SU-DHL-6 (cell line): Measurements from ENCODE around the gene SPAG4.

Source experiments
- H2AFZ ChIP-seq: fragments of 200-600 bp; sonication (generic); 2 replicates; pipeline ENCODE4 v1.6.1; 2014; ENCODE audit warnings: low read depth, mild to moderate bottlenecking, moderate library complexity, mixed read lengths, antibody characterized with exemption, low read length; ENCODE audit not compliant: severe bottlenecking
- H3F3A ChIP-seq: fragments of 200-600 bp; shearing (Covaris generic); 2 replicates; pipeline ENCODE4 v1.6.0; 2016; ENCODE audit warnings: antibody characterized with exemption, mild to moderate bottlenecking; ENCODE audit not compliant: insufficient read depth
- H3K27ac ChIP-seq: fragments of 200-600 bp; sonication (generic); 2 replicates; pipeline ENCODE4 v1.5.1; 2016; ENCODE audit warnings: low read depth, mild to moderate bottlenecking, low read length, moderate library complexity, mixed read lengths
- H3K27me3 ChIP-seq: fragments of 200-600 bp; sonication (generic), shearing (Covaris generic); 2 replicates; pipeline ENCODE4 v1.6.0; 2014; ENCODE audit warnings: mild to moderate bottlenecking, low read length
- H3K36me3 ChIP-seq: fragments of 200-600 bp; sonication (generic); 2 replicates; pipeline ENCODE4 v1.6.1; 2014; ENCODE audit warnings: mild to moderate bottlenecking, low read length, mixed read lengths
- H3K4me2 ChIP-seq: fragments of 300-600, 200-600 bp; shearing (Covaris generic), sonication (generic); 2 replicates; pipeline ENCODE4 v1.6.0; 2014; ENCODE audit warnings: low read length, low read depth, mild to moderate bottlenecking; ENCODE audit not compliant: poor library complexity, severe bottlenecking
- H3K4me3 ChIP-seq: fragments of 200-600 bp; sonication (generic); 2 replicates; pipeline ENCODE4 v1.5.1; 2014; ENCODE audit warnings: antibody characterized with exemption, low read length, mild to moderate bottlenecking, mixed read lengths; ENCODE audit not compliant: insufficient read depth, poor library complexity, severe bottlenecking
- H3K79me2 ChIP-seq: fragments of 200-600 bp; sonication (generic); 2 replicates; pipeline ENCODE4 v1.6.1; 2014; ENCODE audit warnings: mild to moderate bottlenecking, low read length, moderate library complexity; ENCODE audit not compliant: insufficient read depth
- H3K9ac ChIP-seq: fragments of 200-600 bp; sonication (generic); 2 replicates; pipeline ENCODE4 v1.7.0; 2014; ENCODE audit warnings: mild to moderate bottlenecking, low read length
- H3K9me2 ChIP-seq: fragments of 200-600 bp; sonication (generic); replicated peaks from 2 replicates; pipeline ENCODE4 v1.6.1; 2014; ENCODE audit warnings: low read length; ENCODE audit not compliant: insufficient read depth
- H3K9me3 ChIP-seq: fragments of 200-600 bp; sonication (generic); 2 replicates; pipeline ENCODE4 v1.6.1; 2014; ENCODE audit warnings: low read length, mixed read lengths; ENCODE audit not compliant: insufficient read depth
- H4K20me1 ChIP-seq: fragments of 200-600 bp; sonication (generic); 2 replicates; pipeline ENCODE4 v1.6.1; 2014; ENCODE audit warnings: low read depth, mild to moderate bottlenecking, antibody characterized with exemption, low read length, moderate library complexity, mixed read lengths
- EZH2phosphoT487 ChIP-seq: fragments of 200-600 bp; sonication (generic), shearing (Covaris generic); conservative IDR thresholded peaks from 2 replicates; pipeline ENCODE4 v1.6.1; 2018; ENCODE audit warnings: mild to moderate bottlenecking, antibody characterized with exemption, low read length, moderate library complexity, mixed read lengths
- TF ChIP-seq, protein P1 (sequence below): fragments of 200-600 bp; sonication (generic); IDR thresholded peaks from one replicate; pipeline ENCODE4 v1.5.1; 2017; ENCODE audit warnings: antibody characterized with exemption, mild to moderate bottlenecking, low read length, moderate library complexity; ENCODE audit not compliant: insufficient read depth, poor library complexity, severe bottlenecking

SPAG4 gene

DNA sequence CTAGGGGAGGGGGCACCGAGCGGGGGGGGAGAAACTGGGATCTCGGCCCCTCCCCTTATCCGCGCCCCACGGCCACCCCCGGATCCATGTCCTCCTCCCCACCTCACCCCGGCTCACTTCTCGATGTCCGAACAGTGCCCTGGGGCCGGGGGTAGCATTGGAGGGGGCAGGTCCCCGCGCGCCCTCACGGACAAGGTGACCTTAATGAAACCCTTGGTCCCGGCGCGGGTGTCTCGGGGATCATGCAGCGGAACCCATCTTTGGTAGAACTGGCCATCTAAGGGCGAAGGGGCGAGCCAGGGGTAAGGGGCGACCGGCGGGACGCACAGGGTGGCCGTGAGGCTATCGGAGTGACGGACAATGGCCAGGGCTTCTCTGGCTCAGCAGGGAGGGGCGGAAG is 13.6 kb upstream of the SPAG4 start:
- no peak overlapping the region for H3K9ac ChIP-seq
- H3K79me2 ChIP-seq, result no peaks in the 10 kb centered on the region
- TF ChIP-seq, protein P1, sequence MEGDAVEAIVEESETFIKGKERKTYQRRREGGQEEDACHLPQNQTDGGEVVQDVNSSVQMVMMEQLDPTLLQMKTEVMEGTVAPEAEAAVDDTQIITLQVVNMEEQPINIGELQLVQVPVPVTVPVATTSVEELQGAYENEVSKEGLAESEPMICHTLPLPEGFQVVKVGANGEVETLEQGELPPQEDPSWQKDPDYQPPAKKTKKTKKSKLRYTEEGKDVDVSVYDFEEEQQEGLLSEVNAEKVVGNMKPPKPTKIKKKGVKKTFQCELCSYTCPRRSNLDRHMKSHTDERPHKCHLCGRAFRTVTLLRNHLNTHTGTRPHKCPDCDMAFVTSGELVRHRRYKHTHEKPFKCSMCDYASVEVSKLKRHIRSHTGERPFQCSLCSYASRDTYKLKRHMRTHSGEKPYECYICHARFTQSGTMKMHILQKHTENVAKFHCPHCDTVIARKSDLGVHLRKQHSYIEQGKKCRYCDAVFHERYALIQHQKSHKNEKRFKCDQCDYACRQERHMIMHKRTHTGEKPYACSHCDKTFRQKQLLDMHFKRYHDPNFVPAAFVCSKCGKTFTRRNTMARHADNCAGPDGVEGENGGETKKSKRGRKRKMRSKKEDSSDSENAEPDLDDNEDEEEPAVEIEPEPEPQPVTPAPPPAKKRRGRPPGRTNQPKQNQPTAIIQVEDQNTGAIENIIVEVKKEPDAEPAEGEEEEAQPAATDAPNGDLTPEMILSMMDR, result no peak
- TF ChIP-seq EZH2phosphoT487, result no peak
- no peaks in the 10 kb centered on the region for H3F3A ChIP-seq
- H3K4me3 ChIP-seq, result no peak overlapping the region
- no peaks in the 10 kb centered on the region for H3K36me3 ChIP-seq
- no peak overlapping the region for H2AFZ ChIP-seq
- H3K9me3 ChIP-seq, result no peaks in the 10 kb centered on the region
- H3K9me2 ChIP-seq, result no peaks in the 10 kb centered on the region
- no peak overlapping the region for H3K4me2 ChIP-seq
- H3K27ac ChIP-seq, result no peak overlapping the region
- H4K20me1 ChIP-seq, result no peaks in the 10 kb centered on the region
- no peaks in the 10 kb centered on the region for H3K27me3 ChIP-seq

DNA sequence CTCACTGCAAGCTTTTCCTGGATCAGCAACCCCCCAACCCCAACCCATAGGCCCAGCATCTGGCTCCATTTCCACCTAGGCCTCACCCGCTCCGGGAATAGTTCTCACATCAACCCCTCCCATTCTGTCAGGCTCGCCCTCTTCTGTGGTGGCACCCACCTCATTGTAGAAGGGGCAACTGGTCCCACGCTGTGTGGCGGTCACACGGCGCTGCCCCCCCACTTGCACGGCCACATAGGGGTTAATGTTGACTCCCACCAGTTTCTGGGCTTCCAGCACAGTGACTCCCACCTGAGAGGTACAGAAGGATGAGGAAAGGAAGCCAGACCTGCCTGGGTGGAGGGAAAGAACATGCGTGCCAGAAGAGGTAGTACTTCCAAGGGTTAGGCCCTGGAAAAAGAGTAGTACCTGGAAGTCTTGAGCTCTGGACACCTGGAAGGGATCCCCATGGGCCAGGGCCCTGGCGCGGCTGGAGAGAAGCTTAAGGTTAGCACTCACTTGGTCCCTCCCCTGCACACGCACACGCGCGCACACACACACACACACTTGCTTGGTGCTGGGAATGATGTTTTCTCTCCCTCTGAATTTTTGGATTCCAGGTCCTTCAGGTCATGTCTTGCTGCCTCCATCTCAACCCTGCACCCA is 12.7 kb upstream of the SPAG4 start:
- H3K79me2 ChIP-seq, result no peaks in the 10 kb centered on the region
- no peak overlapping the region for H2AFZ ChIP-seq
- H3K9me3 ChIP-seq, result no peaks in the 10 kb centered on the region
- H3K27ac ChIP-seq, result no peak overlapping the region
- no peaks in the 10 kb centered on the region for H3K36me3 ChIP-seq
- H3K4me2 ChIP-seq, result no peak overlapping the region
- no peaks in the 10 kb centered on the region for H4K20me1 ChIP-seq
- H3F3A ChIP-seq, result no peaks in the 10 kb centered on the region
- TF ChIP-seq EZH2phosphoT487, result no peak
- TF ChIP-seq, protein P1, result no peak
- H3K9ac ChIP-seq, result no peak overlapping the region
- H3K4me3 ChIP-seq, result no peak overlapping the region
- H3K9me2 ChIP-seq, result no peaks in the 10 kb centered on the region
- H3K27me3 ChIP-seq, result no peaks in the 10 kb centered on the region

DNA sequence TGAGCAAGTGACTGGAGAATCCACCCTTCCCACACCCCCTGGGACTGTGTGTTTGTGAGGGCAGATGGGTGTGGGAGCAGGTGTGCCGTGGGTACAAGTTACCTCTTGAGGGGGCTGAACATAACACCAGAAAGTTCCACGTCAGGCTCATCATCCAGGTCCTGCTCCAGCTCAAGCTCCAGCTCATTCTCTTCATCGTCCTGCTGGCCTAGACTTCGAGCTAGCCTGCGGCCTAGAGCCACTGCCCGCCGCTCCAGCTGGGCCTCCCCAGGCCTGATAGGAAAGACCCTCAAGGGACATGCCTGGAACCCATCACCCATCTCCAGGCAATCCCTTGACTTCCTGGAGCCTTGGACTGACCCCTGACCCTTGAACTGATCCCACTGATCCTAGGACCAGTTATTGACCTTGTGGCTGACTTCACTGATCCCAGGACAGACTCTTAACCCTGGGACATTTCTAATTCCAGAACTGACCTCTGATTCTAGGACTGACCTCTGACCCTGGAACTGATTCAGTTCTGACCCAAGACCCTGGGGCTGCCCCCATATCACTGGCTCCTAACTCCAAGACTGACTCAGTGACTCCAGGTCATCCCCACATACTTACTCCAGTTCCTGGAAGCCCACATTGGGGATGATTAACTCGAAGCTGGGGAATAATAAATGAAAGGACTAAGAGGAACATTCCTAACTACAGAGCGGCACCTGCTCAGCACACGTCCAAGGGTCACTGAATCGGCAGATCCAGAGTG is 11.8 kb upstream of the SPAG4 start:
- Histone ChIP-seq H3K79me2 (no peaks in the 10 kb centered on the region), H3K27me3 (no peaks in the 10 kb centered on the region), H4K20me1 (no peaks in the 10 kb centered on the region), H3K9me2 (no peaks in the 10 kb centered on the region), H3K9me3 (no peaks in the 10 kb centered on the region), H3K27ac (no peak overlapping the region), H3F3A (no peaks in the 10 kb centered on the region), H3K36me3 (no peaks in the 10 kb centered on the region), H3K9ac (no peak overlapping the region), H3K4me2 (no peak overlapping the region), H2AFZ (no peak overlapping the region), H3K4me3 (no peak overlapping the region)
- TF ChIP-seq, protein P1, result no peak
- no peak for TF ChIP-seq EZH2phosphoT487
